Smooth muscle cell (in vitro differentiated cells): Measurements from ENCODE around the gene DSTN. TPM values are rescaled to one million over a fixed set of nuclear protein-coding genes. Genes with fewer than 3 reads are reported as not detected.

Experiments used
- DNase-seq: peaks from one replicate; lab custom pipeline; 2025; ENCODE audit not compliant: unreplicated experiment; lab: John Stamatoyannopoulos, UW
- H2AFZ ChIP-seq: fragments of 200-600 bp; sonication (generic); 2 replicates; pipeline ENCODE4 v1.6.0; 2016; ENCODE audit warnings: antibody characterized with exemption, low read depth, mild to moderate bottlenecking
- H3F3A ChIP-seq: fragments of 200-600 bp; sonication (generic); 2 replicates; pipeline ENCODE4 v1.6.0; 2017; ENCODE audit warnings: antibody characterized with exemption, low read depth
- H3K27ac ChIP-seq: fragments of 200-600 bp; sonication (generic); 2 replicates; pipeline ENCODE4 v1.5.1; 2016; ENCODE audit warnings: low read depth, mild to moderate bottlenecking
- H3K27me3 ChIP-seq: fragments of 200-600 bp; sonication (generic); 2 replicates; pipeline ENCODE4 v1.6.1; 2016; ENCODE audit warnings: low read depth, mild to moderate bottlenecking
- H3K36me3 ChIP-seq: fragments of 200-600 bp; sonication (generic); 2 replicates; pipeline ENCODE4 v1.5.1; 2016; ENCODE audit warnings: low read depth
- H3K4me1 ChIP-seq: fragments of 200-600 bp; sonication (generic); 2 replicates; pipeline ENCODE4 v1.5.1; 2016; ENCODE audit warnings: low read depth
- H3K4me2 ChIP-seq: fragments of 200-600 bp; sonication (generic); 2 replicates; pipeline ENCODE4 v1.6.0; 2016; ENCODE audit warnings: mild to moderate bottlenecking
- H3K4me3 ChIP-seq: fragments of 200-600 bp; sonication (generic); 2 replicates; pipeline ENCODE4 v1.5.1; 2016; ENCODE audit warnings: mild to moderate bottlenecking
- H3K79me2 ChIP-seq: fragments of 200-600 bp; sonication (generic); 2 replicates; pipeline ENCODE4 v1.6.0; 2016; ENCODE audit warnings: low read depth, mild to moderate bottlenecking
- H3K9ac ChIP-seq: fragments of 200-600 bp; sonication (generic); 2 replicates; pipeline ENCODE4 v1.6.0; 2016; ENCODE audit warnings: low read depth
- H3K9me3 ChIP-seq: fragments of 200-600 bp; sonication (generic); replicated peaks from 2 replicates; pipeline ENCODE4 v1.5.1; 2016; ENCODE audit warnings: low read depth
- H4K20me1 ChIP-seq: fragments of 200-600 bp; sonication (generic); 2 replicates; pipeline ENCODE4 v1.6.0; 2016; ENCODE audit warnings: low read depth
- CTCF ChIP-seq: fragments of 200-600 bp; sonication (generic); IDR thresholded peaks from 2 replicates; pipeline ENCODE4 v1.5.1; 2017; ENCODE audit warnings: borderline replicate concordance, mild to moderate bottlenecking, antibody characterized with exemption; ENCODE audit not compliant: insufficient read depth, poor library complexity, severe bottlenecking
- WGBS: methylation state at CpG from one replicate; pipeline ENCODE4 v1.1.7; 2016; ENCODE audit warnings: low lambda C conversion rate; 5-methylcytosine and 5-hydroxymethylcytosine counted together
- polyA plus RNA-seq: library from polyadenylated mRNA; unstranded; fragments of >200 nt; fragmentation: Nextera tagmentation; extraction: Ambion mirVana; gene quantifications from 2 replicates; pipeline ENCODE4 v1.2.1, GENCODE V29; 2016
- total RNA-seq: library from RNA; depleted of rRNA; stranded (reverse); fragments of >200 nt; gene quantifications from 2 replicates; pipeline ENCODE4 v1.2.3, GENCODE V29; 2014

DSTN gene
- total and polyA plus RNA-seq, 2 experiments from 2014 or later, result 486 to 534 TPM

GRCh38 chr20:17583126-17583525 lies 13.3 kb downstream of the DSTN start:
- Histone ChIP-seq H3F3A (peaks cover 5% of the 10 kb centered on the region), H3K4me2 (no peak overlapping the region), H3K36me3 (no peaks in the 10 kb centered on the region), H3K4me1 (no peaks in the 10 kb centered on the region), H4K20me1 (peaks cover 100% of the 10 kb centered on the region), H3K27ac (peak overlapping the region; percentile 6), H3K79me2 (peaks cover 100% of the 10 kb centered on the region), H3K9me3 (no peaks in the 10 kb centered on the region), H2AFZ (no peak overlapping the region), H3K4me3 (no peak overlapping the region), H3K27me3 (no peaks in the 10 kb centered on the region), H3K9ac (no peak overlapping the region)
- no peak for DNase-seq
- WGBS, result 91% methylated on average over 3 of the region's 3 CpGs
- no peak for TF ChIP-seq CTCF

GRCh38 chr20:17584689-17585088 lies 14.8 kb downstream of the DSTN start:
- peak overlapping the region; percentile 19 for H3K4me2 ChIP-seq
- no peak overlapping the region for H3K27ac ChIP-seq
- H3K27me3 ChIP-seq, result no peaks in the 10 kb centered on the region
- H3K9me3 ChIP-seq, result no peaks in the 10 kb centered on the region
- peaks cover 5% of the 10 kb centered on the region for H3F3A ChIP-seq
- TF ChIP-seq CTCF, result no peak
- no peak overlapping the region for H3K4me3 ChIP-seq
- H3K9ac ChIP-seq, result no peak overlapping the region
- DNase-seq, result no peak
- no peak overlapping the region for H2AFZ ChIP-seq
- H3K36me3 ChIP-seq, result no peaks in the 10 kb centered on the region
- H3K4me1 ChIP-seq, result no peaks in the 10 kb centered on the region
- peaks cover 100% of the 10 kb centered on the region for H3K79me2 ChIP-seq
- peaks cover 100% of the 10 kb centered on the region for H4K20me1 ChIP-seq

- peaks cover 3% of the 10 kb centered on the region for H3K4me1 ChIP-seq
- H3F3A ChIP-seq, result peaks cover 5% of the 10 kb centered on the region
- H3K4me3 ChIP-seq, result no peak overlapping the region
- no peak for DNase-seq
- no peak overlapping the region for H3K4me2 ChIP-seq
- TF ChIP-seq CTCF, result no peak
- no peak overlapping the region for H3K9ac ChIP-seq
- no peaks in the 10 kb centered on the region for H3K9me3 ChIP-seq
- WGBS, result 98% methylated on average over 2 of the region's 2 CpGs
- H3K27me3 ChIP-seq, result no peaks in the 10 kb centered on the region
- peaks cover 100% of the 10 kb centered on the region for H3K79me2 ChIP-seq
- H3K36me3 ChIP-seq, result no peaks in the 10 kb centered on the region
- peak overlapping the region; percentile 5 for H3K27ac ChIP-seq
- peaks cover 100% of the 10 kb centered on the region for H4K20me1 ChIP-seq
- H2AFZ ChIP-seq, result no peak overlapping the region
Observed at GRCh38 chr20:17586250-17586649, 16.4 kb downstream of the DSTN start.

GRCh38 chr20:17587148-17587547 lies 17.3 kb downstream of the DSTN start:
- H4K20me1 ChIP-seq, result peaks cover 100% of the 10 kb centered on the region
- H3K27me3 ChIP-seq, result no peaks in the 10 kb centered on the region
- peaks cover 100% of the 10 kb centered on the region for H3K79me2 ChIP-seq
- no peak overlapping the region for H3K27ac ChIP-seq
- H2AFZ ChIP-seq, result no peak overlapping the region
- TF ChIP-seq CTCF, result no peak
- H3K9ac ChIP-seq, result no peak overlapping the region
- peaks cover 5% of the 10 kb centered on the region for H3F3A ChIP-seq
- H3K4me1 ChIP-seq, result peaks cover 3% of the 10 kb centered on the region
- WGBS, result 92% methylated on average over 1 of the region's 1 CpG
- H3K36me3 ChIP-seq, result no peaks in the 10 kb centered on the region
- no peak for DNase-seq
- no peaks in the 10 kb centered on the region for H3K9me3 ChIP-seq
- no peak overlapping the region for H3K4me2 ChIP-seq
- no peak overlapping the region for H3K4me3 ChIP-seq
